ENCODE data around the gene BET1. TPM values are rescaled to one million over a fixed set of nuclear protein-coding genes. Genes with fewer than 3 reads are reported as not detected.

BET1 gene
- total RNA-seq, 1 donor from 2014 or later, result 60.7 TPM

GRCh38 chr7:94047956-94048355 lies 43.8 kb upstream of the BET1 start:
- Histone ChIP-seq H2AFZ (replicated peaks) (no peak overlapping the region), H3K4me2 (no peak overlapping the region), H3K36me3 (no peaks in the 10 kb centered on the region), H3K4me1 (no peaks in the 10 kb centered on the region), H3K9me3 (ENCODE audit: low read depth) (no peaks in the 10 kb centered on the region), H3K4me3 (no peak overlapping the region), H3F3A (ENCODE audit: low read depth) (no peaks in the 10 kb centered on the region), H3K9ac (no peak overlapping the region), H4K20me1 (ENCODE audit: low read depth) (no peaks in the 10 kb centered on the region), H3K27me3 (no peaks in the 10 kb centered on the region), H3K27ac (no peak overlapping the region), H3K79me2 (ENCODE audit: low read depth) (no peaks in the 10 kb centered on the region)
- Mint-ChIP-seq H3K27me3 (ENCODE audit: insufficient read depth, low read depth) (peaks cover 7% of the 10 kb centered on the region), H3K4me3 (no peak overlapping the region), H3K9me3 (no peaks in the 10 kb centered on the region), H3K4me1 (peaks cover 12% of the 10 kb centered on the region), H3K27ac (peak overlapping the region; percentile 19), H3K36me3 (no peaks in the 10 kb centered on the region)
- TF ChIP-seq EZH2 (IDR thresholded peaks at IDR 0.05) (no peak), EZH2phosphoT487 (IDR thresholded peaks at IDR 0.05) (no peak), CTCF (IDR thresholded peaks at IDR 0.05) (no peak)
- DNase-seq (ENCODE audit: low spot score), result no peak

- no peaks in the 10 kb centered on the region for H3K36me3 ChIP-seq
- no peaks in the 10 kb centered on the region for H3K27me3 ChIP-seq
- no peak overlapping the region for H3K27ac ChIP-seq
- no peak overlapping the region for H3K4me3 ChIP-seq
- TF ChIP-seq EZH2 (IDR thresholded peaks at IDR 0.05) (no peak), CTCF (IDR thresholded peaks at IDR 0.05) (no peak), EZH2phosphoT487 (IDR thresholded peaks at IDR 0.05) (no peak)
- H3K4me1 ChIP-seq, result peaks cover 6% of the 10 kb centered on the region
- no peaks in the 10 kb centered on the region for H3K9me3 ChIP-seq (ENCODE audit: low read depth)
- Mint-ChIP-seq H3K9me3 (no peaks in the 10 kb centered on the region), H3K27me3 (ENCODE audit: insufficient read depth, low read depth) (peaks cover 10% of the 10 kb centered on the region), H3K4me1 (peaks cover 21% of the 10 kb centered on the region), H3K4me3 (no peak overlapping the region), H3K36me3 (no peaks in the 10 kb centered on the region), H3K27ac (no peak overlapping the region)
- no peaks in the 10 kb centered on the region for H3K79me2 ChIP-seq (ENCODE audit: low read depth)
- H3K4me2 ChIP-seq, result no peak overlapping the region
- H3F3A ChIP-seq (ENCODE audit: low read depth), result peaks cover 4% of the 10 kb centered on the region
- DNase-seq (ENCODE audit: low spot score), result no peak
- no peak overlapping the region for H2AFZ ChIP-seq (replicated peaks)
- H3K9ac ChIP-seq, result no peak overlapping the region
- H4K20me1 ChIP-seq (ENCODE audit: low read depth), result no peaks in the 10 kb centered on the region
These were observed 41.4 kb upstream of the BET1 start for GRCh38 chr7:94045581-94045980.

GRCh38 chr7:94044806-94045205 lies 40.7 kb upstream of the BET1 start:
- DNase-seq (ENCODE audit: low spot score), result no peak
- no peak overlapping the region for H3K27ac Mint-ChIP-seq
- peaks cover 8% of the 10 kb centered on the region for H3K27me3 Mint-ChIP-seq (ENCODE audit: insufficient read depth, low read depth)
- Histone ChIP-seq H3K27ac (no peak overlapping the region), H3K4me2 (no peak overlapping the region), H3K4me1 (peaks cover 13% of the 10 kb centered on the region), H3K9me3 (ENCODE audit: low read depth) (no peaks in the 10 kb centered on the region), H3K79me2 (ENCODE audit: low read depth) (no peaks in the 10 kb centered on the region), H3K9ac (no peak overlapping the region), H3K36me3 (no peaks in the 10 kb centered on the region), H2AFZ (replicated peaks) (no peak overlapping the region), H3K27me3 (no peaks in the 10 kb centered on the region), H3K4me3 (no peak overlapping the region), H4K20me1 (ENCODE audit: low read depth) (peaks cover 3% of the 10 kb centered on the region), H3F3A (ENCODE audit: low read depth) (peaks cover 12% of the 10 kb centered on the region)
- no peaks in the 10 kb centered on the region for H3K36me3 Mint-ChIP-seq
- H3K9me3 Mint-ChIP-seq, result no peaks in the 10 kb centered on the region
- no peak overlapping the region for H3K4me3 Mint-ChIP-seq
- TF ChIP-seq EZH2 (IDR thresholded peaks at IDR 0.05), result no peak
- TF ChIP-seq EZH2phosphoT487 (IDR thresholded peaks at IDR 0.05), result no peak
- no peak for TF ChIP-seq CTCF (IDR thresholded peaks at IDR 0.05)
- peaks cover 25% of the 10 kb centered on the region for H3K4me1 Mint-ChIP-seq
